Measurements from ENCODE around the gene NSD2.

The NSD2 gene

GRCh38 chr4:1948892-1949436 lies 77.8 kb downstream of the NSD2 start:
- DNase-seq, result no peak

- DNase-seq, result no peak
Measured at GRCh38 chr4:1950369-1950768, 79.2 kb downstream of the NSD2 start.

GRCh38 chr4:1952058-1952700 lies 81.0 kb downstream of the NSD2 start:
- DNase-seq, result no peak

- DNase-seq, result no peak
Measured at GRCh38 chr4:1952719-1953118, 81.5 kb downstream of the NSD2 start.

- no peak for DNase-seq
Measured at GRCh38 chr4:1953335-1953734, 82.1 kb downstream of the NSD2 start.

GRCh38 chr4:1956631-1957030 lies 85.4 kb downstream of the NSD2 start:
- DNase-seq, result no peak

GRCh38 chr4:1958276-1959103 lies 87.3 kb downstream of the NSD2 start:
- no peak for DNase-seq

- no peak for DNase-seq
Measured at GRCh38 chr4:1959104-1959384, 87.9 kb downstream of the NSD2 start.

- no peak for DNase-seq
Measured at GRCh38 chr4:1960170-1960825, 89.1 kb downstream of the NSD2 start.

- DNase-seq, result no peak
Measured at GRCh38 chr4:1961038-1961437, 89.8 kb downstream of the NSD2 start.

GRCh38 chr4:1961563-1961962 lies 90.4 kb downstream of the NSD2 start:
- DNase-seq, result no peak

- DNase-seq, result no peak
Measured at GRCh38 chr4:1962980-1963379, 91.8 kb downstream of the NSD2 start.

- DNase-seq, result no peak
Measured at GRCh38 chr4:1964443-1964842, 93.2 kb downstream of the NSD2 start.

- DNase-seq, result no peak
Measured at GRCh38 chr4:1964971-1965370, 93.8 kb downstream of the NSD2 start.

GRCh38 chr4:1967512-1968149 lies 96.4 kb downstream of the NSD2 start:
- no peak for DNase-seq

GRCh38 chr4:1968686-1969295 lies 97.6 kb downstream of the NSD2 start:
- DNase-seq, result no peak

GRCh38 chr4:1969928-1970723 lies 98.9 kb downstream of the NSD2 start:
- DNase-seq, result no peak

GRCh38 chr4:1970926-1971325 lies 99.7 kb downstream of the NSD2 start:
- no peak for DNase-seq

- no peak for DNase-seq
Measured at GRCh38 chr4:1971456-1972200, 100.4 kb downstream of the NSD2 start.

- no peak for DNase-seq
Measured at GRCh38 chr4:1972414-1972813, 101.2 kb downstream of the NSD2 start.

GRCh38 chr4:1973218-1973617 lies 102.0 kb downstream of the NSD2 start:
- DNase-seq, result no peak
